ENCODE measurements around the gene DLG3. TPM values are rescaled to one million over a fixed set of nuclear protein-coding genes. Genes with fewer than 3 reads are reported as not detected.
A peak's percentile ranks its signal among the peaks of the same experiment; 100 is the strongest.
"Not testable (repeated sequence)": the region's sequence is repeated elsewhere in the genome, so short reads cannot be mapped to it uniquely, and the experiment has no call there.

Gene DLG3
- 10 to 100 TPM; 13.2 to 19.4 TPM for total RNA-seq
- long read RNA-seq, donor 1, full-length matches to known transcripts, result 4 of 9 reads
- long read RNA-seq, donor 1, partial matches to known transcripts, result 2 of 9 reads
- long read RNA-seq, donor 1, other reads (novel, unspliced or antisense), result 3 of 9 reads
- long read RNA-seq, donor 2, partial matches to known transcripts, result 0 of 11 reads
- long read RNA-seq, donor 2, other reads (novel, unspliced or antisense), result 11 of 11 reads

GRCh38 chrX:70444326-70444945 lies at the start of gene DLG3:
TSS of gene DLG3 (plus strand) at chrX:70444835. CDS start at chrX:70445202, 367 bp downstream.
- intact Hi-C loops (cut with DNase I), result no loop called here
- no peak for DNase-seq (ENCODE audit: low spot score)

- intact Hi-C loops (cut with DNase I), result no loop called here
- no peak for DNase-seq (ENCODE audit: low spot score)
Measured at GRCh38 chrX:70398899-70399298, 45.7 kb upstream of the DLG3 start.

GRCh38 chrX:70400181-70400580 lies 44.5 kb upstream of the DLG3 start:
- DNase-seq (ENCODE audit: low spot score); intact Hi-C loops (cut with DNase I): not testable (repeated sequence)

- no peak for DNase-seq (ENCODE audit: low spot score)
- intact Hi-C loops (cut with DNase I), result no loop called here
Measured at GRCh38 chrX:70402721-70403120, 41.9 kb upstream of the DLG3 start.

GRCh38 chrX:70405003-70405402 lies 39.6 kb upstream of the DLG3 start:
- DNase-seq (ENCODE audit: low spot score), result no peak
- intact Hi-C loops (cut with DNase I), result no loop called here

- intact Hi-C loops (cut with DNase I), result no loop called here
- no peak for DNase-seq (ENCODE audit: low spot score)
Measured at GRCh38 chrX:70410921-70411320, 33.7 kb upstream of the DLG3 start.

GRCh38 chrX:70411475-70411874 lies 33.2 kb upstream of the DLG3 start:
- no peak for DNase-seq (ENCODE audit: low spot score)
- intact Hi-C loops (cut with DNase I), result no loop called here

GRCh38 chrX:70421618-70422017 lies 23.0 kb upstream of the DLG3 start:
- intact Hi-C loops (cut with DNase I), result no loop called here
- DNase-seq (ENCODE audit: low spot score), result no peak

- intact Hi-C loops (cut with DNase I), result no loop called here
- DNase-seq (ENCODE audit: low spot score), result no peak
Measured at GRCh38 chrX:70422851-70423341, 21.7 kb upstream of the DLG3 start, which contains the start of gene GDPD2. TSS of gene GDPD2 (plus strand) at chrX:70423314. CDS start at chrX:70424985, 1,671 bp downstream.

- intact Hi-C loops (cut with DNase I), result no loop called here
- DNase-seq (ENCODE audit: low spot score), result no peak
Measured at GRCh38 chrX:70423936-70424675, 20.5 kb upstream of the DLG3 start.

- intact Hi-C loops (cut with DNase I), result no loop called here
- no peak for DNase-seq (ENCODE audit: low spot score)
Measured at GRCh38 chrX:70424801-70425200, 19.8 kb upstream of the DLG3 start.

GRCh38 chrX:70426286-70427278 lies 18.1 kb upstream of the DLG3 start:
- no peak for DNase-seq (ENCODE audit: low spot score)
- intact Hi-C loops (cut with DNase I), result no loop called here

GRCh38 chrX:70427365-70427764 lies 17.3 kb upstream of the DLG3 start:
- DNase-seq (ENCODE audit: low spot score), result no peak
- intact Hi-C loops (cut with DNase I), result no loop called here

GRCh38 chrX:70429759-70430158 lies 14.9 kb upstream of the DLG3 start:
- intact Hi-C loops (cut with DNase I), result no loop called here
- no peak for DNase-seq (ENCODE audit: low spot score)

- DNase-seq (ENCODE audit: low spot score), result no peak
- intact Hi-C loops (cut with DNase I), result no loop called here
Measured at GRCh38 chrX:70432936-70433847, 11.4 kb upstream of the DLG3 start.

- intact Hi-C loops (cut with DNase I), result no loop called here
- peak; percentile 89 for DNase-seq (ENCODE audit: low spot score)
Measured at GRCh38 chrX:70433848-70434351, 10.7 kb upstream of the DLG3 start.

- DNase-seq (ENCODE audit: low spot score), result peak; percentile 94
- intact Hi-C loops (cut with DNase I), result no loop called here
Measured at GRCh38 chrX:70434352-70434866, 10.2 kb upstream of the DLG3 start.

All from posterior vena cava (tissue), 2 donors.